ENCODE results near the gene CHID1.

GRCh38 chr11:846496-847098, 64.0 kb downstream of the CHID1 start:
- TF ChIP-seq POLR2A (IDR thresholded peaks at IDR 0.05; ENCODE audit: low read depth, low read length) (no peak), POLR2AphosphoS5 (IDR thresholded peaks at IDR 0.05; ENCODE audit: low read depth, low read length) (no peak), TAF1 (IDR thresholded peaks at IDR 0.05; ENCODE audit: borderline replicate concordance, low read depth, low read length) (no peak)

Data from GM12892 (cell line).